Chondrocyte (in vitro differentiated cells): ENCODE data around the gene AK5. TPM values are rescaled to one million over a fixed set of nuclear protein-coding genes. Genes with fewer than 3 reads are reported as not detected.

ENCODE experiments used
- DNase-seq: peaks from one replicate; pipeline ENCODE4 v3.0.0; 2021; ENCODE audit warnings: mixed read lengths, low spot score
- H3K27ac Mint-ChIP-seq: one replicate; pipeline ENCODE4 v1.8.0; 2021; ENCODE audit warnings: mild to moderate bottlenecking, moderate library complexity, mixed read lengths; ENCODE audit not compliant: unreplicated experiment
- H3K27me3 Mint-ChIP-seq: 2 replicates; pipeline ENCODE4 v1.8.0; 2021; ENCODE audit warnings: low read depth, mixed read lengths
- H3K36me3 Mint-ChIP-seq: 2 replicates; pipeline ENCODE4 v1.8.0; 2021; ENCODE audit warnings: low read depth, mixed read lengths
- H3K4me1 Mint-ChIP-seq: 2 replicates; pipeline ENCODE4 v1.8.0; 2021; ENCODE audit warnings: low read depth, mild to moderate bottlenecking, mixed read lengths
- H3K4me3 Mint-ChIP-seq: one replicate; pipeline ENCODE4 v1.8.0; 2021; ENCODE audit warnings: mild to moderate bottlenecking, moderate library complexity, mixed read lengths; ENCODE audit not compliant: unreplicated experiment
- H3K9me3 Mint-ChIP-seq: 2 replicates; pipeline ENCODE4 v1.8.0; 2021; ENCODE audit warnings: low read depth, mixed read lengths
- CTCF ChIP-seq: fragments of 200-600 bp; sonication (generic); IDR thresholded peaks from 2 replicates; pipeline ENCODE4 v1.5.0; 2021; ENCODE audit warnings: antibody characterized with exemption, mild to moderate bottlenecking, moderate library complexity
- total RNA-seq: library from RNA; stranded (reverse); gene quantifications from 3 replicates; pipeline ENCODE4 v1.2.1, GENCODE V29; 2021

Gene AK5
- total RNA-seq, 1 donor from 2014 or later = 6.2 TPM

- Mint-ChIP-seq H3K9me3 (no peaks in the 10 kb centered on the region), H3K27ac (no peak overlapping the region), H3K4me3 (no peak overlapping the region), H3K27me3 (no peaks in the 10 kb centered on the region), H3K4me1 (no peaks in the 10 kb centered on the region), H3K36me3 (peaks cover 32% of the 10 kb centered on the region)
- TF ChIP-seq CTCF = no peak
- no peak for DNase-seq
These were observed 283.5 kb downstream of the AK5 start for GRCh38 chr1:77565321-77565720.

DNA sequence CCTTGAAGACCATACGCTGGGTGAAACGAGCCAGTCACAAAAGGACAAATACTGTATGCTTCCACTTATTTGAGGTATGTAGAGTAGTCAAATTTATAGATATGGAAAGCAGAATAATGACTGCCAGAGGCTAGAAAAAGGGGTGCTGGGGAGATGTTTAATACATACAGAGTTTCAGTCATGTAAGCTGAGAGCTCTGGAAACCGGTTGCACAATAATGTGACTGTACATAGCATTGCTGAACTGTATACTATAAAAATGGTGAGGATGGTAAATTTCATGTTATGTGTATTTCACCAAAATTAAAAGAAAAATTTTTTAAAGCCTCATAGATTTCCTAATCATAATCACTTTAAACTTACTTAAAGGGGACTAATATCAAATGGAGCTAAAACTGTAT lies 289.8 kb downstream of the AK5 start:
- no peak for DNase-seq
- H3K27ac Mint-ChIP-seq = no peak overlapping the region
- peaks cover 25% of the 10 kb centered on the region for H3K36me3 Mint-ChIP-seq
- no peaks in the 10 kb centered on the region for H3K27me3 Mint-ChIP-seq
- TF ChIP-seq CTCF = no peak
- H3K4me1 Mint-ChIP-seq = no peaks in the 10 kb centered on the region
- no peaks in the 10 kb centered on the region for H3K9me3 Mint-ChIP-seq
- H3K4me3 Mint-ChIP-seq = no peak overlapping the region

DNA sequence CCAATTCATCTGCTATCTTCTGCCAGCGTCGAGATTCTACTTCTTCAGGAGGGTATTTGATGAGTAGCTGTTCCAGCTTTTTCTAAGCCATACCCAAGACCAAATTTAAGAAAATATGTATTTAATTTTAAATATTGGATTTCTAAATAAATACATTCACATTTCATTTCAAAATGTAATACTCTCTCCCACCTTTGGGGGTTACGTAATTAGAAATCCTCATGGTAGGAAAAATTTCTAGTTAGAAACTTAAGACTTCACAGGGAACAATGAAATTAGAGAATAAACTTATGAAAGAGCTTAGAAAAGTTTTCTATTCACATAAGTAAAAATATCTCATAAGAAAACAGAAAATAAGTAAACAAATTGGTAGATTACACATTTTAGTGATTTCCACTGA lies 297.7 kb downstream of the AK5 start:
- Mint-ChIP-seq H3K27me3 (no peaks in the 10 kb centered on the region), H3K9me3 (no peaks in the 10 kb centered on the region), H3K36me3 (peaks cover 20% of the 10 kb centered on the region), H3K4me3 (no peak overlapping the region), H3K27ac (no peak overlapping the region), H3K4me1 (no peaks in the 10 kb centered on the region)
- DNase-seq = no peak
- peak; percentile 44 for TF ChIP-seq CTCF

- Mint-ChIP-seq H3K27me3 (no peaks in the 10 kb centered on the region), H3K36me3 (peaks cover 18% of the 10 kb centered on the region), H3K27ac (no peak overlapping the region), H3K4me3 (no peak overlapping the region), H3K9me3 (no peaks in the 10 kb centered on the region), H3K4me1 (peaks cover 5% of the 10 kb centered on the region)
- TF ChIP-seq CTCF = no peak
- no peak for DNase-seq
These were observed 301.1 kb downstream of the AK5 start for GRCh38 chr1:77582905-77583304.

DNA sequence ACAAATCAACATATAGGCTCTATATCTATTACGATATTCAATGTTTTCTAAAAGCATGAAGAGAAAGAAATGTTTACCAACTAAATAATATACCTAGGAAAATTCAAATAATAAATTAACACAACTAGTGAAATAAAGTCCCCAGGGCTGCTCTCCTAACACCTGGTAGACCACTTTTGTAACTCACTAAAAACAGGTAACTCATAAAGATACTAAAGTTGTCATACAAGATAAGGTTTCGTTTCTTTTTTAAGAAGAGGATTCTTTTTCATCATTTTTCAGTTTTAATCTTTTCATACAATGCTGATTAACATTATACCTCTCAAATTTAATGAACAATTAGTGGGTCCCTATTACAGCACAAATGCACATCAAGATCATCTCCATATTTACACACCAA lies 301.7 kb downstream of the AK5 start:
- H3K27me3 Mint-ChIP-seq = no peaks in the 10 kb centered on the region
- peaks cover 18% of the 10 kb centered on the region for H3K36me3 Mint-ChIP-seq
- no peak overlapping the region for H3K4me3 Mint-ChIP-seq
- no peak for DNase-seq
- no peaks in the 10 kb centered on the region for H3K9me3 Mint-ChIP-seq
- peaks cover 5% of the 10 kb centered on the region for H3K4me1 Mint-ChIP-seq
- no peak for TF ChIP-seq CTCF
- H3K27ac Mint-ChIP-seq = no peak overlapping the region
